ENCODE measurements around the gene LIN54. TPM values are rescaled to one million over a fixed set of nuclear protein-coding genes. Genes with fewer than 3 reads are reported as not detected.
"Not testable (repeated sequence)": the region's sequence is repeated elsewhere in the genome, so short reads cannot be mapped to it uniquely, and the experiment has no call there.

The LIN54 gene
- total RNA-seq, 1 experiment from 2014 or later: 14.5 TPM

GRCh38 chr4:83003044-83003791 is 7.4 kb downstream of the LIN54 start:
- DNase-seq (ENCODE audit: low read depth, low spot score); H3K27ac ChIP-seq (ENCODE audit: low read length); CTCF ChIA-PET; ATAC-seq; H3K9me3 ChIP-seq (ENCODE audit: control insufficient read depth, insufficient read depth, low read depth, low read length); intact Hi-C loops (cut with micrococcal nuclease; ENCODE audit: unreplicated experiment); in situ Hi-C loops (cut with HindIII; ENCODE audit: low pct_unique_long_range_greater_than_20kb, low sequenced_read_pairs); H3K36me3 ChIP-seq (ENCODE audit: control insufficient read depth, insufficient read depth, low read length); H3K4me1 ChIP-seq (ENCODE audit: control insufficient read depth, insufficient read depth, low read length); H3K27me3 ChIP-seq (ENCODE audit: control insufficient read depth, insufficient read depth, low read length); BruUV-seq (replicated peaks); H3K4me3 ChIP-seq (ENCODE audit: low read depth in 2 of 2, low read length in 2 of 2): not testable (repeated sequence)
- POLR2A ChIA-PET: interaction anchor here (0.6 kb wide), 1 partner anchor 294 kb away, joined by 3 read pairs; no protein-coding TSS in a partner anchor

- no TSS peak for BruUV-seq (replicated peaks)
- intact Hi-C loops (cut with micrococcal nuclease; ENCODE audit: unreplicated experiment): no loop called here
- Histone ChIP-seq H3K36me3 (ENCODE audit: control insufficient read depth, insufficient read depth, low read length) (no peaks in the 10 kb centered on the region), H3K4me1 (ENCODE audit: control insufficient read depth, insufficient read depth, low read length) (no peaks in the 10 kb centered on the region; the same call in 1 of the 2 replicates), H3K27ac (ENCODE audit: low read length) (no peak overlapping the region), H3K4me3 (ENCODE audit: low read depth in 2 of 2, low read length in 2 of 2) (no peak overlapping the region), H3K9me3 (ENCODE audit: control insufficient read depth, insufficient read depth, low read depth, low read length) (no peaks in the 10 kb centered on the region), H3K27me3 (ENCODE audit: control insufficient read depth, insufficient read depth, low read length) (no peaks in the 10 kb centered on the region)
- ChIA-PET POLR2A (no interaction called here), CTCF (no interaction called here)
- ATAC-seq (no peak), DNase-seq (ENCODE audit: low read depth, low spot score) (no peak)
- in situ Hi-C loops (cut with HindIII; ENCODE audit: low pct_unique_long_range_greater_than_20kb, low sequenced_read_pairs): no loop called here
- TF ChIP-seq POLR2AphosphoS5 (IDR thresholded peaks at IDR 0.05; ENCODE audit: low read depth, low read length) (no peak), CTCF (IDR thresholded peaks at IDR 0.05) (no peak), TCF7L2 (IDR thresholded peaks at IDR 0.05; ENCODE audit: low read depth, low read length) (no peak), SIN3A (IDR thresholded peaks at IDR 0.05; ENCODE audit: borderline replicate concordance, insufficient read depth, low read depth, low read length) (no peak), REST (IDR thresholded peaks at IDR 0.05; ENCODE audit: insufficient read depth in 1 of 2, low read depth in 2 of 2, low read length in 1 of 2) (no peak)
These were observed 8.3 kb downstream of the LIN54 start for GRCh38 chr4:83002329-83002728.

GRCh38 chr4:82998898-82999297 is 11.7 kb downstream of the LIN54 start:
- no TSS peak for BruUV-seq (replicated peaks)
- POLR2A ChIA-PET: interaction anchor here (0.7 kb wide), 1 partner anchor 62 kb away, joined by 5 read pairs; no protein-coding TSS in a partner anchor
- Histone ChIP-seq H3K4me3 (ENCODE audit: low read depth in 2 of 2, low read length in 2 of 2) (no peak overlapping the region), H3K27ac (ENCODE audit: low read length) (no peak overlapping the region), H3K27me3 (ENCODE audit: control insufficient read depth, insufficient read depth, low read length) (no peaks in the 10 kb centered on the region), H3K36me3 (ENCODE audit: control insufficient read depth, insufficient read depth, low read length) (no peaks in the 10 kb centered on the region), H3K4me1 (ENCODE audit: control insufficient read depth, insufficient read depth, low read length) (no peaks in the 10 kb centered on the region; the same call in 1 of the 2 replicates), H3K9me3 (ENCODE audit: control insufficient read depth, insufficient read depth, low read depth, low read length) (no peaks in the 10 kb centered on the region)
- in situ Hi-C loops (cut with HindIII; ENCODE audit: low pct_unique_long_range_greater_than_20kb, low sequenced_read_pairs): no loop called here
- ATAC-seq (no peak), DNase-seq (ENCODE audit: low read depth, low spot score) (no peak)
- TF ChIP-seq REST (IDR thresholded peaks at IDR 0.05; ENCODE audit: insufficient read depth in 1 of 2, low read depth in 2 of 2, low read length in 1 of 2) (no peak), TCF7L2 (IDR thresholded peaks at IDR 0.05; ENCODE audit: low read depth, low read length) (no peak), SIN3A (IDR thresholded peaks at IDR 0.05; ENCODE audit: borderline replicate concordance, insufficient read depth, low read depth, low read length) (no peak), CTCF (IDR thresholded peaks at IDR 0.05) (no peak), POLR2AphosphoS5 (IDR thresholded peaks at IDR 0.05; ENCODE audit: low read depth, low read length) (no peak)
- intact Hi-C loops (cut with micrococcal nuclease; ENCODE audit: unreplicated experiment): no loop called here
- CTCF ChIA-PET: no interaction called here
